Upper lobe of left lung (tissue), 6 donors: Measurements from ENCODE around the gene CDKN2AIP. TPM values are rescaled to one million over a fixed set of nuclear protein-coding genes. Genes with fewer than 3 reads are reported as not detected.

Experiments used
- ATAC-seq, 2 donors: fragments of 200-7000 bp; cut with Tn5 transposase; one replicate each; pipeline ENCODE4 v1.9.1; 2022; ENCODE audit warnings: mild to moderate bottlenecking in 2 of 2, moderate library complexity in 2 of 2; ENCODE audit not compliant: low FRiP score in 2 of 2
- DNase-seq, 2 donors: peaks; one replicate each; pipeline ENCODE4 v3.0.0-alpha.2; 2019 to 2020
- H3K27ac ChIP-seq, 4 donors: fragments of 200-600 bp; sonication (generic); one replicate each; pipeline ENCODE4 v1.5.1; 2016 to 2019
- H3K27me3 ChIP-seq, 4 donors: fragments of 200-600 bp; sonication (generic); one replicate each; pipeline ENCODE4 v1.5.1; 2017 to 2019
- H3K36me3 ChIP-seq, 4 donors: fragments of 200-600 bp; sonication (generic); one replicate each; pipeline ENCODE4 v1.5.1; 2016 to 2019
- H3K4me1 ChIP-seq, 4 donors: fragments of 200-600 bp; sonication (generic); one replicate each; pipeline ENCODE4 v1.5.1; 2018 to 2019
- H3K4me3 ChIP-seq, 4 donors: fragments of 200-600 bp; sonication (generic); one replicate each; pipeline ENCODE4 v1.5.1; 2017 to 2019; ENCODE audit warnings: mild to moderate bottlenecking in 2 of 4, moderate library complexity in 1 of 4
- H3K9me3 ChIP-seq, 4 donors: fragments of 200-600 bp; sonication (generic); one replicate each; pipeline ENCODE4 v1.5.1; 2018 to 2019
- EP300 ChIP-seq, 4 donors: sonication (generic); formaldehyde crosslinking; IDR thresholded peaks; one replicate each; pipeline ENCODE4 v1.5.1; 2017; ENCODE audit warnings: antibody characterized with exemption in 4 of 4, control low read depth in 2 of 4
- POLR2A ChIP-seq, 4 donors: fragments of 450-650 bp; IDR thresholded peaks; one replicate each; pipeline ENCODE4 v1.5.1; 2016 to 2017; ENCODE audit warnings: antibody characterized with exemption in 4 of 4, mild to moderate bottlenecking in 2 of 4
- POLR2AphosphoS5 ChIP-seq, 2 donors: sonication (generic); formaldehyde crosslinking; IDR thresholded peaks; one replicate each; pipeline ENCODE4 v1.5.1; 2017; ENCODE audit warnings: antibody characterized with exemption in 2 of 2
- WGBS, 2 donors: methylation state at CpG; one replicate each; pipeline ENCODE4 v1.1.5; 2017 to 2018; 5-methylcytosine and 5-hydroxymethylcytosine counted together
- total RNA-seq, 6 donors: library from RNA; depleted of rRNA in 4 of 6; stranded (reverse); fragments of >200 nt in 4 of 6; gene quantifications; one replicate each; pipeline versions ENCODE4 v1.1.0 to v1.2.1, GENCODE V29; 2016 to 2021
- TF ChIP-seq, protein P1 (sequence below), 6 experiments: fragments of 450-650 bp in 4 of 6; fragments of 200-600 bp in 2 of 6; sonication (generic) in 2 of 6; IDR thresholded peaks; one replicate each; pipeline ENCODE4 v1.5.1; 2016 to 2019; ENCODE audit warnings: antibody characterized with exemption in 6 of 6
- donor health status: DM: no; HTN: no; CAD: no; lungs with moderate emphysema.
- donor health status: DM: no; HTN: yes; CAD: no; lungs with severe emphysema.

Gene CDKN2AIP, protein sequence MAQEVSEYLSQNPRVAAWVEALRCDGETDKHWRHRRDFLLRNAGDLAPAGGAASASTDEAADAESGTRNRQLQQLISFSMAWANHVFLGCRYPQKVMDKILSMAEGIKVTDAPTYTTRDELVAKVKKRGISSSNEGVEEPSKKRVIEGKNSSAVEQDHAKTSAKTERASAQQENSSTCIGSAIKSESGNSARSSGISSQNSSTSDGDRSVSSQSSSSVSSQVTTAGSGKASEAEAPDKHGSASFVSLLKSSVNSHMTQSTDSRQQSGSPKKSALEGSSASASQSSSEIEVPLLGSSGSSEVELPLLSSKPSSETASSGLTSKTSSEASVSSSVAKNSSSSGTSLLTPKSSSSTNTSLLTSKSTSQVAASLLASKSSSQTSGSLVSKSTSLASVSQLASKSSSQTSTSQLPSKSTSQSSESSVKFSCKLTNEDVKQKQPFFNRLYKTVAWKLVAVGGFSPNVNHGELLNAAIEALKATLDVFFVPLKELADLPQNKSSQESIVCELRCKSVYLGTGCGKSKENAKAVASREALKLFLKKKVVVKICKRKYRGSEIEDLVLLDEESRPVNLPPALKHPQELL
- 10 to 100 TPM in 5 of 6 donors, 1 to 10 TPM in 1; 7.8 to 25.7 (median 15.6) TPM for total RNA-seq

GRCh38 chr4:183444214-183445096 is at the start of gene CDKN2AIP:
TSS of gene CDKN2AIP (plus strand) at chr4:183444636. CDS start at chr4:183444798, 162 bp downstream.
- Histone ChIP-seq H3K4me1 (peaks cover 22 to 47% (median 37%) of the 10 kb centered on the region in 4 donors), H3K4me3 (peak within 1 kb of the TSS; percentile 73 to 95 (median 93)), H3K9me3 (no peaks in the 10 kb centered on the region), H3K27ac (peak within 1 kb of the TSS; percentile 92 to 98 (median 97)), H3K36me3 (peaks cover 15 to 35% (median 17%) of the 10 kb centered on the region in 4 donors), H3K27me3 (no peaks in the 10 kb centered on the region)
- TF ChIP-seq POLR2AphosphoS5 (IDR thresholded peaks at IDR 0.05) (peak; percentile 82 to 96), EP300 (IDR thresholded peaks at IDR 0.05) (peak in 1 of 4 donors; percentile 21), POLR2A (IDR thresholded peaks at IDR 0.05) (peak; percentile 71 to 98 (median 91))
- TF ChIP-seq, protein P1, sequence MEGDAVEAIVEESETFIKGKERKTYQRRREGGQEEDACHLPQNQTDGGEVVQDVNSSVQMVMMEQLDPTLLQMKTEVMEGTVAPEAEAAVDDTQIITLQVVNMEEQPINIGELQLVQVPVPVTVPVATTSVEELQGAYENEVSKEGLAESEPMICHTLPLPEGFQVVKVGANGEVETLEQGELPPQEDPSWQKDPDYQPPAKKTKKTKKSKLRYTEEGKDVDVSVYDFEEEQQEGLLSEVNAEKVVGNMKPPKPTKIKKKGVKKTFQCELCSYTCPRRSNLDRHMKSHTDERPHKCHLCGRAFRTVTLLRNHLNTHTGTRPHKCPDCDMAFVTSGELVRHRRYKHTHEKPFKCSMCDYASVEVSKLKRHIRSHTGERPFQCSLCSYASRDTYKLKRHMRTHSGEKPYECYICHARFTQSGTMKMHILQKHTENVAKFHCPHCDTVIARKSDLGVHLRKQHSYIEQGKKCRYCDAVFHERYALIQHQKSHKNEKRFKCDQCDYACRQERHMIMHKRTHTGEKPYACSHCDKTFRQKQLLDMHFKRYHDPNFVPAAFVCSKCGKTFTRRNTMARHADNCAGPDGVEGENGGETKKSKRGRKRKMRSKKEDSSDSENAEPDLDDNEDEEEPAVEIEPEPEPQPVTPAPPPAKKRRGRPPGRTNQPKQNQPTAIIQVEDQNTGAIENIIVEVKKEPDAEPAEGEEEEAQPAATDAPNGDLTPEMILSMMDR (IDR thresholded peaks at IDR 0.05) = peak in 2 of 6 experiments; percentile 32 to 41
- DNase-seq (peak; percentile 93 to 99), ATAC-seq (peak; percentile 96)
- 0 to 1% methylated on average over 5 to 62 of the region's 109 CpGs for WGBS, 2 donors

DNA sequence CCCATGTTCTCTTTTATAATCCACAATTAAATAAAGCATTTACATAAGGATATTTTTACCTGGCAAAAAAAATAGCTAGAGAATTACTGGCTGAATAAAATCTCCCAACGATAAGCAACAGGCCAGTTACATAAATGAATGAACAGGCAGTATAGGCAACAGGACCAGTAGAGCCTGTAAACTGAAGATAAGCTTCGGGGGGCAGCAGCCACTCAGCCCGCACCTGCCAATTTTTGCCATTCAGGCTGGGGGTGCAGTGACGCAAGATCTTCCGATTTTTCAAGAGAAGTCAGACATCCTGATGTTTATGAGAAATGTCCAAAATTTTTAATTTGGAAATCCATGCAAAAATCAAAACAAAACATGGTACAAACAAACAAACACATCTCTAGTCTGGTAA is 49.0 kb upstream of the CDKN2AIP start:
- Histone ChIP-seq H3K4me3 (no peak overlapping the region), H3K27me3 (no peaks in the 10 kb centered on the region), H3K27ac (no peak overlapping the region), H3K9me3 (no peaks in the 10 kb centered on the region), H3K36me3 (no peaks in the 10 kb centered on the region), H3K4me1 (peaks cover 9 to 16% (median 11%) of the 10 kb centered on the region in 4 donors)
- WGBS, 2 donors = 59 to 74% methylated on average over 5 of the region's 5 CpGs
- DNase-seq (no peak), ATAC-seq (no peak)
- TF ChIP-seq, protein P1 (IDR thresholded peaks at IDR 0.05) = no peak
- TF ChIP-seq POLR2A (IDR thresholded peaks at IDR 0.05) = no peak
- no peak for TF ChIP-seq EP300 (IDR thresholded peaks at IDR 0.05)

GRCh38 chr4:183396227-183396637 is 48.2 kb upstream of the CDKN2AIP start:
- no peak for DNase-seq
- peaks cover 9 to 16% (median 11%) of the 10 kb centered on the region in 4 donors for H3K4me1 ChIP-seq
- TF ChIP-seq, protein P1 (IDR thresholded peaks at IDR 0.05) = no peak
- TF ChIP-seq POLR2A (IDR thresholded peaks at IDR 0.05) = no peak

GRCh38 chr4:183397741-183398297 is 46.6 kb upstream of the CDKN2AIP start:
- no peak for TF ChIP-seq POLR2AphosphoS5 (IDR thresholded peaks at IDR 0.05)
- TF ChIP-seq EP300 (IDR thresholded peaks at IDR 0.05) = no peak
- no peak for TF ChIP-seq POLR2A (IDR thresholded peaks at IDR 0.05)
- TF ChIP-seq, protein P1 (IDR thresholded peaks at IDR 0.05) = no peak
- Histone ChIP-seq H3K36me3 (no peaks in the 10 kb centered on the region), H3K27me3 (no peaks in the 10 kb centered on the region), H3K27ac (peak overlapping the region; percentile 31 to 74 (median 66)), H3K9me3 (no peaks in the 10 kb centered on the region), H3K4me1 (peaks cover 9 to 16% (median 11%) of the 10 kb centered on the region in 4 donors), H3K4me3 (peak overlapping the region; percentile 36 to 59 (median 57))
- 80 to 81% methylated on average over 14 of the region's 14 CpGs for WGBS, 2 donors
- ATAC-seq = no peak
- DNase-seq = no peak

More at GRCh38 chr4:183396227-183396637, 48.2 kb upstream of the CDKN2AIP start:
- no peak for ATAC-seq
- no peak overlapping the region for H3K27ac ChIP-seq
- no peaks in the 10 kb centered on the region for H3K27me3 ChIP-seq
- no peak overlapping the region for H3K4me3 ChIP-seq
- no peaks in the 10 kb centered on the region for H3K36me3 ChIP-seq
- no peaks in the 10 kb centered on the region for H3K9me3 ChIP-seq
